Right atrium auricular region (tissue), 2 donors: Measurements from ENCODE around the gene WDR1. TPM values are rescaled to one million over a fixed set of nuclear protein-coding genes. Genes with fewer than 3 reads are reported as not detected.

Source experiments
- DNase-seq: peaks from one replicate; pipeline ENCODE4 v3.0.0-alpha.2; 2019; ENCODE audit warnings: low spot score
- H3K27ac ChIP-seq, 2 donors: fragments of 200-600 bp; sonication (generic); 1 replicate in 1 of 2; 2 replicates in 1 of 2; pipeline ENCODE4 v1.5.1; 2016 to 2019
- H3K27me3 ChIP-seq, 2 donors: fragments of 200-600 bp; sonication (generic); one replicate each; pipeline versions ENCODE4 v1.5.1 to v1.6.0; 2017 to 2019
- H3K36me3 ChIP-seq: fragments of 200-600 bp; sonication (generic); one replicate; pipeline ENCODE4 v1.5.1; 2016
- H3K4me1 ChIP-seq, 2 donors: fragments of 200-600 bp; sonication (generic); one replicate each; pipeline versions ENCODE4 v1.5.1 to v1.6.0; 2017 to 2019
- H3K4me3 ChIP-seq, 2 donors: fragments of 200-600 bp; sonication (generic); 1 replicate in 1 of 2; 2 replicates in 1 of 2; pipeline ENCODE4 v1.5.1; 2017 to 2019; ENCODE audit warnings: mild to moderate bottlenecking in 1 of 2, moderate library complexity in 1 of 2
- H3K9me3 ChIP-seq, 2 donors: fragments of 200-600 bp; sonication (generic); one replicate each; pipeline ENCODE4 v1.5.1; 2019
- total RNA-seq, 2 donors: library from RNA; depleted of rRNA; stranded (reverse); fragments of >200 nt; gene quantifications; one replicate each; pipeline ENCODE4 v1.1.0, GENCODE V29; 2016
- TF ChIP-seq, protein P1 (sequence below), 2 donors: fragments of 200-600 bp; sonication (generic); IDR thresholded peaks; one replicate each; pipeline ENCODE4 v1.5.1; 2019; ENCODE audit warnings: antibody characterized with exemption in 2 of 2

The WDR1 gene
- 100 to 1,000 TPM; 109 to 216 TPM for total RNA-seq

GRCh38 chr4:10116569-10117358 lies at the start of gene WDR1:
Gene WDR1, minus strand, starts transcription at chr4:10116799. Its CDS starts 133 bp downstream, at chr4:10116666.
- peak within 1 kb of the TSS; percentile 94 to 97 for H3K27ac ChIP-seq
- H3K9me3 ChIP-seq, result no peaks in the 10 kb centered on the region
- TF ChIP-seq, protein P1, sequence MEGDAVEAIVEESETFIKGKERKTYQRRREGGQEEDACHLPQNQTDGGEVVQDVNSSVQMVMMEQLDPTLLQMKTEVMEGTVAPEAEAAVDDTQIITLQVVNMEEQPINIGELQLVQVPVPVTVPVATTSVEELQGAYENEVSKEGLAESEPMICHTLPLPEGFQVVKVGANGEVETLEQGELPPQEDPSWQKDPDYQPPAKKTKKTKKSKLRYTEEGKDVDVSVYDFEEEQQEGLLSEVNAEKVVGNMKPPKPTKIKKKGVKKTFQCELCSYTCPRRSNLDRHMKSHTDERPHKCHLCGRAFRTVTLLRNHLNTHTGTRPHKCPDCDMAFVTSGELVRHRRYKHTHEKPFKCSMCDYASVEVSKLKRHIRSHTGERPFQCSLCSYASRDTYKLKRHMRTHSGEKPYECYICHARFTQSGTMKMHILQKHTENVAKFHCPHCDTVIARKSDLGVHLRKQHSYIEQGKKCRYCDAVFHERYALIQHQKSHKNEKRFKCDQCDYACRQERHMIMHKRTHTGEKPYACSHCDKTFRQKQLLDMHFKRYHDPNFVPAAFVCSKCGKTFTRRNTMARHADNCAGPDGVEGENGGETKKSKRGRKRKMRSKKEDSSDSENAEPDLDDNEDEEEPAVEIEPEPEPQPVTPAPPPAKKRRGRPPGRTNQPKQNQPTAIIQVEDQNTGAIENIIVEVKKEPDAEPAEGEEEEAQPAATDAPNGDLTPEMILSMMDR (IDR thresholded peaks at IDR 0.05), result no peak
- H3K36me3 ChIP-seq, result peaks cover 42% of the 10 kb centered on the region
- H3K4me1 ChIP-seq, result peaks cover 0 to 46% of the 10 kb centered on the region in 2 donors
- H3K27me3 ChIP-seq, result no peaks in the 10 kb centered on the region
- DNase-seq, result peak; percentile 97
- H3K4me3 ChIP-seq, result peak within 1 kb of the TSS; percentile 82

DNA sequence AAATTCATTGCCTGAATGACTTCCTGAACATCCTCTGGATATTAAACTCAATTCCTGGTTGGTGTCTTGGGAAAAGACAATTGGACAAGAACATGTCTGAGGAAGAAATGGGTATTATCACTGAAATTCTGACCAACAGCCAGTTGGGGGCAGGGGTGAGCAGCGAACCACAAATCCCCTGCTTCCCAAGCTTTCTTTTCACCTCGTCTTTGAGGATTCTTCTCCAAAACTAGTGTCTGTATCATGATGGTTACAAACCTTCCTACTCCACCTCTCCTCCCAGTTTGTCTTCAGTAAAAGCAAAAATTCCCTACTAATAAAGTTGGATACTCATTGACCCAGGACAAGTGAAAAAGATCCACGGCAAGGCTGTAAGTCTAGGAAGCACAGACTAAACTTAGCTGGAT lies 48.3 kb upstream of the WDR1 start:
- no peak overlapping the region for H3K4me3 ChIP-seq
- DNase-seq, result no peak
- TF ChIP-seq, protein P1 (IDR thresholded peaks at IDR 0.05), result peak; percentile 46 to 80
- no peaks in the 10 kb centered on the region for H3K9me3 ChIP-seq
- H3K4me1 ChIP-seq, result no peaks in the 10 kb centered on the region
- H3K27me3 ChIP-seq, result no peaks in the 10 kb centered on the region
- no peak overlapping the region for H3K27ac ChIP-seq
- H3K36me3 ChIP-seq, result no peaks in the 10 kb centered on the region

- Histone ChIP-seq H3K36me3 (no peaks in the 10 kb centered on the region), H3K4me1 (no peaks in the 10 kb centered on the region), H3K27me3 (no peaks in the 10 kb centered on the region), H3K27ac (no peak overlapping the region), H3K4me3 (no peak overlapping the region), H3K9me3 (no peaks in the 10 kb centered on the region)
- TF ChIP-seq, protein P1 (IDR thresholded peaks at IDR 0.05), result no peak
- DNase-seq, result no peak
Observed at GRCh38 chr4:10163296-10163695, 46.7 kb upstream of the WDR1 start.

DNA sequence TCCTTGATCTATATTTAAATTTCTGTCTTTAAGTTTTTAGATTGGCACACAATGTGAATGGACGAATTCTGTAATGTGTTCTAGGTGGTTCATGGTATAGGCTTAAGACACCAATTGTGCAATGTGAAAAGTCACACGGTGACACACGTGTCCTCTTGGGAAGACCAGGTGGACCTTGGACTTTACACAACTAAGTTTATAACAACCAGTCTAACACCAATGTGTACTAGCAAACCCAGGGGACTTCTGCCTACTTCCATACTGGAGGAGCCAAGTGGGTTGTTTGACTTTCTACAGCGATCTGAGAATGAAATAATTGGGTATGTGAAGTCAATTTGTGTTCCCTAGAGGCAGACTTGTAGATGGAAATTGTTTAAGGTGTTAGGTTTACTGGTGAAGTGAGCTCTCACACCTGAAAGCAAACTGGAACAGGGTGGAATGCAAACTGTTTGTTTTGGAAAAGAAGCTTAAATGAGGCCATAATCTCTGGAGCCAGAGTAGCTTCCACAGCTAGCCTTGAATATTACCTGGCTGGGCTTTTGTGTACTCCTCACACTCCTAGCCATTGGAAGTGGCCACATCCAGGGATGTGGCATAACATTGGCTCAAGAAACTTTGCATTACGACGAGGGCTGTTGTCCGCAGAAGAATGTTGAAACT lies 45.9 kb upstream of the WDR1 start:
- DNase-seq, result no peak
- H3K36me3 ChIP-seq, result no peaks in the 10 kb centered on the region
- no peaks in the 10 kb centered on the region for H3K27me3 ChIP-seq
- H3K4me1 ChIP-seq, result no peaks in the 10 kb centered on the region
- H3K27ac ChIP-seq, result no peak overlapping the region
- no peak overlapping the region for H3K4me3 ChIP-seq
- TF ChIP-seq, protein P1 (IDR thresholded peaks at IDR 0.05), result no peak
- H3K9me3 ChIP-seq, result no peaks in the 10 kb centered on the region

DNA sequence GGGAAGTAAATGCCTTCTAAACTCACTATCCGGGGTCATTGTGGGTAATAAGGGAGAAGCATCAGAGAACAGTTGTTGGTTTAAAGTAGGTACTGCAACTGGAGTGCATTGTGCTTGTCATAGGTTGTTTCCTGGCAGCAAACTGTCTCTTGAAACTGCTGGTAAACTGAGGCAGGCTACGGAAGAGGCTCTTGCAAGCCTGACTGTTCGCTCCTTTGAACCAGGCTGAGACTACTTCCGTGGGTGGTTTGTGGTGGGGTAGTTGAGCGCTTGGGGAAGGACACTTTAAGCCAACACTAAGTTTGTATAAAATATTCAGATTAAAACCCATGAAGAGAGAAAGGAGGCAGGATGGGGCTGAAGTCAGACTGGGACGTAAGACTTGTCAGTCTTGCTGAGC lies 45.2 kb upstream of the WDR1 start:
- H3K4me3 ChIP-seq, result no peak overlapping the region
- no peak for DNase-seq
- H3K27ac ChIP-seq, result no peak overlapping the region
- H3K9me3 ChIP-seq, result no peaks in the 10 kb centered on the region
- no peaks in the 10 kb centered on the region for H3K4me1 ChIP-seq
- no peaks in the 10 kb centered on the region for H3K27me3 ChIP-seq
- H3K36me3 ChIP-seq, result no peaks in the 10 kb centered on the region
- TF ChIP-seq, protein P1 (IDR thresholded peaks at IDR 0.05), result no peak
